Adrenal gland (tissue), 5 donors: ENCODE data around the gene VPS18.

Experiments
- CTCF ChIP-seq, 6 experiments: fragments of 450-650 bp in 4 of 6; fragments of 200-600 bp in 2 of 6; sonication (generic) in 1 of 6; IDR thresholded peaks; 1 replicate in 5 of 6; 2 replicates in 1 of 6; pipeline versions ENCODE4 v1.5.1 to v1.8.0; 2016 to 2021; ENCODE audit warnings: antibody characterized with exemption in 6 of 6, mild to moderate bottlenecking in 2 of 6, moderate library complexity in 1 of 6
- POLR2A ChIP-seq, 2 donors: fragments of 450-650 bp; IDR thresholded peaks; one replicate each; pipeline ENCODE4 v1.6.1; 2017; ENCODE audit warnings: antibody characterized with exemption in 2 of 2, mild to moderate bottlenecking in 2 of 2, moderate library complexity in 1 of 2
- donor health status: DM: no; HTN: no; CAD: no.

- TF ChIP-seq CTCF (IDR thresholded peaks at IDR 0.05) (no peak), POLR2A (IDR thresholded peaks at IDR 0.05) (no peak)
Observed at GRCh38 chr15:40914013-40914412, 19.8 kb downstream of the VPS18 start.
